Liver (tissue), 9 donors: ENCODE results near the gene ALK. TPM values are rescaled to one million over a fixed set of nuclear protein-coding genes. Genes with fewer than 3 reads are reported as not detected.

ENCODE experiments used
- DNase-seq: peaks from one replicate; pipeline ENCODE4 v3.0.0-alpha.2; 2017; ENCODE audit warnings: low spot score
- H3K27ac ChIP-seq, 2 donors: one replicate each; pipeline ENCODE4 v1.7.0; 2013; ENCODE audit warnings: inconsistent platforms in 2 of 2, low read length in 2 of 2, control low read depth in 1 of 2, low read depth in 1 of 2, mild to moderate bottlenecking in 1 of 2
- H3K27me3 ChIP-seq, 4 donors: one replicate each; pipeline versions ENCODE4 v1.6.1 to v1.7.0; 2013; ENCODE audit warnings: low read length in 3 of 4, inconsistent platforms in 1 of 4, mild to moderate bottlenecking in 1 of 4, moderate library complexity in 1 of 4; ENCODE audit not compliant: control insufficient read depth in 4 of 4, insufficient read depth in 4 of 4
- H3K36me3 ChIP-seq, 4 donors: one replicate each; pipeline versions ENCODE4 v1.6.1 to v1.7.0; 2013; ENCODE audit warnings: low read length in 3 of 4, mild to moderate bottlenecking in 3 of 4, low read depth in 1 of 4, moderate library complexity in 1 of 4; ENCODE audit not compliant: control insufficient read depth in 4 of 4, insufficient read depth in 3 of 4
- H3K4me1 ChIP-seq, 4 donors: one replicate each; pipeline versions ENCODE4 v1.6.1 to v1.7.0; 2013; ENCODE audit warnings: low read length in 3 of 4, mild to moderate bottlenecking in 3 of 4, moderate library complexity in 1 of 4; ENCODE audit not compliant: control insufficient read depth in 4 of 4, insufficient read depth in 4 of 4
- H3K4me3 ChIP-seq, 3 donors: one replicate each; pipeline versions ENCODE4 v1.6.1 to v1.7.0; 2013; ENCODE audit warnings: low read length in 3 of 3, control low read depth in 1 of 3, low read depth in 1 of 3, mild to moderate bottlenecking in 1 of 3
- H3K9ac ChIP-seq, 2 donors: one replicate each; pipeline ENCODE4 v1.7.0; 2013; ENCODE audit warnings: low read length in 2 of 2, mild to moderate bottlenecking in 2 of 2, moderate library complexity in 2 of 2, control low read depth in 1 of 2, low read depth in 1 of 2
- H3K9me3 ChIP-seq, 4 donors: one replicate each; pipeline versions ENCODE4 v1.6.1 to v1.7.0; 2013; ENCODE audit warnings: low read length in 3 of 4; ENCODE audit not compliant: control insufficient read depth in 4 of 4
- EGR1 ChIP-seq, 2 donors: IDR thresholded peaks; 2 replicates each; pipeline ENCODE4 v1.6.1; 2016 to 2018; ENCODE audit warnings: antibody characterized with exemption in 2 of 2, low read depth in 2 of 2
- FOXA1 ChIP-seq: IDR thresholded peaks from 2 replicates; pipeline ENCODE4 v1.6.1; 2016; ENCODE audit warnings: antibody characterized with exemption
- FOXA2 ChIP-seq: IDR thresholded peaks from 2 replicates; pipeline ENCODE4 v1.6.1; 2016; ENCODE audit warnings: antibody characterized with exemption
- GABPA ChIP-seq, 2 donors: IDR thresholded peaks in 1 of 2; conservative IDR thresholded peaks in 1 of 2; 2 replicates each; pipeline ENCODE4 v1.6.1; 2016; ENCODE audit warnings: antibody characterized with exemption in 2 of 2, mild to moderate bottlenecking in 1 of 2, moderate library complexity in 1 of 2
- HNF4A ChIP-seq, 2 donors: conservative IDR thresholded peaks; 2 replicates each; pipeline ENCODE4 v1.6.1; 2016; ENCODE audit warnings: antibody characterized with exemption in 2 of 2, mild to moderate bottlenecking in 2 of 2
- HNF4G ChIP-seq: IDR thresholded peaks from 2 replicates; pipeline ENCODE4 v1.6.1; 2016; ENCODE audit warnings: antibody characterized with exemption
- JUND ChIP-seq, 2 donors: IDR thresholded peaks; 2 replicates each; pipeline ENCODE4 v1.6.1; 2016; ENCODE audit warnings: antibody characterized with exemption in 2 of 2
- RAD21 ChIP-seq, 2 donors: IDR thresholded peaks; 2 replicates each; pipeline ENCODE4 v1.6.1; 2016; ENCODE audit warnings: antibody characterized with exemption in 2 of 2, mild to moderate bottlenecking in 2 of 2
- RXRA ChIP-seq, 2 donors: IDR thresholded peaks; 2 replicates each; pipeline ENCODE4 v1.6.1; 2017 to 2018; ENCODE audit warnings: antibody characterized with exemption in 2 of 2, mild to moderate bottlenecking in 1 of 2
- SP1 ChIP-seq: IDR thresholded peaks from 2 replicates; pipeline ENCODE4 v1.6.1; 2018; ENCODE audit warnings: antibody characterized with exemption, mild to moderate bottlenecking
- YY1 ChIP-seq: IDR thresholded peaks from 2 replicates; pipeline ENCODE4 v1.6.1; 2016; ENCODE audit warnings: antibody characterized with exemption, mild to moderate bottlenecking
- WGBS: extraction: QIAGEN DNeasy Blood & Tissue Kit; methylation state at CpG from one replicate; pipeline ENCODE4 v1.1.7; 2013; 5-methylcytosine and 5-hydroxymethylcytosine counted together
- polyA plus RNA-seq, 2 donors: library from polyadenylated mRNA; stranded (reverse) in 1 of 2; unstranded in 1 of 2; fragments of 200-250 nt in 1 of 2; fragments of >200 nt in 1 of 2; fragmentation: Nextera tagmentation in 1 of 2; extraction: Ambion mirVana in 1 of 2; gene quantifications; one replicate each; pipeline versions ENCODE4 v1.2.1 to v1.2.3, GENCODE V29; 2013 to 2015
- total RNA-seq, 2 donors: library from RNA; depleted of rRNA; stranded (reverse); fragments of >200 nt; gene quantifications; one replicate each; pipeline ENCODE4 v1.2.3, GENCODE V29; 2014
- TF ChIP-seq, protein P1 (sequence below): IDR thresholded peaks from 2 replicates; pipeline ENCODE4 v1.6.1; 2016; ENCODE audit warnings: antibody characterized with exemption
- TF ChIP-seq, protein P2 (sequence below): IDR thresholded peaks from 2 replicates; pipeline ENCODE4 v1.6.1; 2016; ENCODE audit warnings: antibody characterized with exemption, mild to moderate bottlenecking
- TF ChIP-seq, protein P3 (sequence below): fragments of 150-350 bp; IDR thresholded peaks from 2 replicates; pipeline ENCODE4 v1.5.1; 2017; ENCODE audit warnings: improper control_type of control experiment, low read depth, low read length; ENCODE audit not compliant: missing input control
- donor health status: healthy.
- donor health status: healthy.
- donor health status: healthy.
- donor health status: healthy.
- donor health status: healthy.

Gene ALK
- total and polyA plus RNA-seq, 4 donors = under 0.01 TPM; not detected in 3

- H3K27me3 ChIP-seq = no peaks in the 10 kb centered on the region
- no peaks in the 10 kb centered on the region for H3K9me3 ChIP-seq
- no peaks in the 10 kb centered on the region for H3K36me3 ChIP-seq
- no peak for DNase-seq
- peaks cover 7 to 17% (median 13%) of the 10 kb centered on the region in 4 donors for H3K4me1 ChIP-seq
- no peak overlapping the region for H3K27ac ChIP-seq
- TF ChIP-seq, protein P1, sequence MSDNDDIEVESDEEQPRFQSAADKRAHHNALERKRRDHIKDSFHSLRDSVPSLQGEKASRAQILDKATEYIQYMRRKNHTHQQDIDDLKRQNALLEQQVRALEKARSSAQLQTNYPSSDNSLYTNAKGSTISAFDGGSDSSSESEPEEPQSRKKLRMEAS = peak; percentile 38
- TF ChIP-seq SP1 (peak; percentile 43), RAD21 (IDR thresholded peaks at IDR 0.05) (peak in 1 of 2 donors; percentile 13), YY1 (no peak), FOXA1 (no peak), HNF4A (conservative IDR thresholded peaks at IDR 0.05) (peak; percentile 63 to 80), RXRA (IDR thresholded peaks at IDR 0.05) (peak in 1 of 2 donors; percentile 54)
- TF ChIP-seq, protein P2, sequence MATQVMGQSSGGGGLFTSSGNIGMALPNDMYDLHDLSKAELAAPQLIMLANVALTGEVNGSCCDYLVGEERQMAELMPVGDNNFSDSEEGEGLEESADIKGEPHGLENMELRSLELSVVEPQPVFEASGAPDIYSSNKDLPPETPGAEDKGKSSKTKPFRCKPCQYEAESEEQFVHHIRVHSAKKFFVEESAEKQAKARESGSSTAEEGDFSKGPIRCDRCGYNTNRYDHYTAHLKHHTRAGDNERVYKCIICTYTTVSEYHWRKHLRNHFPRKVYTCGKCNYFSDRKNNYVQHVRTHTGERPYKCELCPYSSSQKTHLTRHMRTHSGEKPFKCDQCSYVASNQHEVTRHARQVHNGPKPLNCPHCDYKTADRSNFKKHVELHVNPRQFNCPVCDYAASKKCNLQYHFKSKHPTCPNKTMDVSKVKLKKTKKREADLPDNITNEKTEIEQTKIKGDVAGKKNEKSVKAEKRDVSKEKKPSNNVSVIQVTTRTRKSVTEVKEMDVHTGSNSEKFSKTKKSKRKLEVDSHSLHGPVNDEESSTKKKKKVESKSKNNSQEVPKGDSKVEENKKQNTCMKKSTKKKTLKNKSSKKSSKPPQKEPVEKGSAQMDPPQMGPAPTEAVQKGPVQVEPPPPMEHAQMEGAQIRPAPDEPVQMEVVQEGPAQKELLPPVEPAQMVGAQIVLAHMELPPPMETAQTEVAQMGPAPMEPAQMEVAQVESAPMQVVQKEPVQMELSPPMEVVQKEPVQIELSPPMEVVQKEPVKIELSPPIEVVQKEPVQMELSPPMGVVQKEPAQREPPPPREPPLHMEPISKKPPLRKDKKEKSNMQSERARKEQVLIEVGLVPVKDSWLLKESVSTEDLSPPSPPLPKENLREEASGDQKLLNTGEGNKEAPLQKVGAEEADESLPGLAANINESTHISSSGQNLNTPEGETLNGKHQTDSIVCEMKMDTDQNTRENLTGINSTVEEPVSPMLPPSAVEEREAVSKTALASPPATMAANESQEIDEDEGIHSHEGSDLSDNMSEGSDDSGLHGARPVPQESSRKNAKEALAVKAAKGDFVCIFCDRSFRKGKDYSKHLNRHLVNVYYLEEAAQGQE = peak; percentile 22
- H3K9ac ChIP-seq = no peak overlapping the region
- no peak overlapping the region for H3K4me3 ChIP-seq
Measured at GRCh38 chr2:29819570-29819969, 101.8 kb downstream of the ALK start.

DNA sequence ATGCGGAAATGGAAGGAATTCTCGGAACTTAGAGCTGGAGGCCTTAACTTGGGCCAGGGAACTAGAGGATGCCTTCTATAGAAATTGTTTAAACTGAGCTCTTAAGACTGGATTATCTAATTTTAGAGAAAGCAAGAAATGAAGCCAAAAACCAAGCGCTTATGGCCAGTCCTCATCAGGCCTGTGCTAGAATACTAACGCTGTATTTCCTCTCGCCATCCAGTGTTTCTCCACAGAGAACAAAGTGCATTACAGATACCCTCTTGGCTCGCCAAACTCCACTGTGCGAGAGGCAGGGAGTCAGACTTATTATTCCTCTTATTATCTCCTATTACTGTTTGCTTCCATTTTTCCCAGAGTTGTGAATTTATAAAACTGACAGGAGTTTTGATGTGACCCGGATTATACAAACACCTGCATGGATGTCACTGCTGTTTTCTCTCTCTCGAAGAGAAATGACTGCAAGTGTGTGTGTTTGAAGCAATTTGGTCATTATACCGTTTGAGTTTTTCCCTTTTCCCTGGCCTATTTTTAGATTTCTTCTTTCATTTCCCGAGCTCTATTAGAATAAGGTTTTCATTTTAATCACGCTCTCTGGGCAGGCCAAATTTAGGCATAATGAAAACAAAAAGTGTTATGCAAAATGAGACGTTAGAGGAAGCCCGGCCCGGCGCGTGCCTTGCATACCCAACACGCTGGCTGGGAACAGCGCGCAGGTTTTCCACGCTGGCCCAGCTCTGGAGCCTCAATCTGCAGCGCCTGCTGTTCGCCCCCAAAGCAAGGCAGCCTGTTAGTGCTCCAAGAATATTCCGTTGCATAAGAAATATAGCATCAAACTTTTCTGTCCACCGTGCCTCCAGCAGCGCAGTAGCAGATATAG lies 103.3 kb downstream of the ALK start:
- no peak overlapping the region for H3K4me3 ChIP-seq
- no peak for DNase-seq
- H3K27ac ChIP-seq = no peak overlapping the region
- no peak overlapping the region for H3K9ac ChIP-seq
- TF ChIP-seq, protein P3, sequence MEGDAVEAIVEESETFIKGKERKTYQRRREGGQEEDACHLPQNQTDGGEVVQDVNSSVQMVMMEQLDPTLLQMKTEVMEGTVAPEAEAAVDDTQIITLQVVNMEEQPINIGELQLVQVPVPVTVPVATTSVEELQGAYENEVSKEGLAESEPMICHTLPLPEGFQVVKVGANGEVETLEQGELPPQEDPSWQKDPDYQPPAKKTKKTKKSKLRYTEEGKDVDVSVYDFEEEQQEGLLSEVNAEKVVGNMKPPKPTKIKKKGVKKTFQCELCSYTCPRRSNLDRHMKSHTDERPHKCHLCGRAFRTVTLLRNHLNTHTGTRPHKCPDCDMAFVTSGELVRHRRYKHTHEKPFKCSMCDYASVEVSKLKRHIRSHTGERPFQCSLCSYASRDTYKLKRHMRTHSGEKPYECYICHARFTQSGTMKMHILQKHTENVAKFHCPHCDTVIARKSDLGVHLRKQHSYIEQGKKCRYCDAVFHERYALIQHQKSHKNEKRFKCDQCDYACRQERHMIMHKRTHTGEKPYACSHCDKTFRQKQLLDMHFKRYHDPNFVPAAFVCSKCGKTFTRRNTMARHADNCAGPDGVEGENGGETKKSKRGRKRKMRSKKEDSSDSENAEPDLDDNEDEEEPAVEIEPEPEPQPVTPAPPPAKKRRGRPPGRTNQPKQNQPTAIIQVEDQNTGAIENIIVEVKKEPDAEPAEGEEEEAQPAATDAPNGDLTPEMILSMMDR = no peak
- peak in 1 of 2 donors; percentile 60 for TF ChIP-seq HNF4A (conservative IDR thresholded peaks at IDR 0.05)
- WGBS = 78% methylated on average over 26 of the region's 26 CpGs
- no peaks in the 10 kb centered on the region for H3K36me3 ChIP-seq
- no peaks in the 10 kb centered on the region for H3K9me3 ChIP-seq
- H3K27me3 ChIP-seq = no peaks in the 10 kb centered on the region
- peaks cover 7 to 17% (median 13%) of the 10 kb centered on the region in 4 donors for H3K4me1 ChIP-seq

DNA sequence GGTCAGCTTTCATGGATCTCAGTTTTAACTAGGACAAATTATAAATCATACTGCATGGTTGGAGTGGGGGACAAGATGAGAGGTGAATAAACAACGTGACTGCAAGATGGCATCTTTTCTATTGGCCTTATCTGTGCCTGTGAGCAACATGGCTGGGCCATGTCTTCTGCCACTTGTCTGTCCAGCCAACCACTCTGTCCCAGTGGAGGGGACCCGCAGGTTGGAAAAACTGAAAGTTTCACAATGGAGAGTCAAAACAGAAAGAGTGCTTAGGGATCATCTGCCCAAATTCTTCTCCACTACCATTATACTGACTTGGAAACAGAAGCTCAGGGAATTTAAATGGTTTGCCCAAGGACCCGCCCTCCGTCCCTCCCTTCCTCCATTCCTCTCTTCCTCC lies 104.1 kb downstream of the ALK start:
- DNase-seq = no peak
- WGBS = 92% methylated on average over 4 of the region's 4 CpGs
- no peaks in the 10 kb centered on the region for H3K36me3 ChIP-seq
- no peak overlapping the region for H3K9ac ChIP-seq
- no peak overlapping the region for H3K27ac ChIP-seq
- H3K27me3 ChIP-seq = no peaks in the 10 kb centered on the region
- H3K4me3 ChIP-seq = no peak overlapping the region
- peaks cover 7 to 17% (median 13%) of the 10 kb centered on the region in 4 donors for H3K4me1 ChIP-seq
- H3K9me3 ChIP-seq = no peaks in the 10 kb centered on the region
- TF ChIP-seq, protein P1 = no peak
- TF ChIP-seq JUND (IDR thresholded peaks at IDR 0.05) = no peak
- no peak for TF ChIP-seq RAD21 (IDR thresholded peaks at IDR 0.05)
- TF ChIP-seq, protein P2 = no peak
- TF ChIP-seq GABPA (IDR thresholded peaks at IDR 0.05 in 1 of 2, conservative IDR thresholded peaks at IDR 0.05 in 1 of 2) = no peak
- TF ChIP-seq EGR1 (IDR thresholded peaks at IDR 0.05; ENCODE audit: low read depth in 2 of 2) = no peak
- TF ChIP-seq YY1 = no peak
- no peak for TF ChIP-seq FOXA2
- TF ChIP-seq HNF4G = no peak
- TF ChIP-seq SP1 = no peak
